Stimulated activated CD8-positive, alpha-beta memory T cell treated with anti-CD3 and anti-CD28 coated beads, Interleukin-7, amount 100 ng/mL, for 24 hours (primary cell): ENCODE results near the gene FEN1.

ENCODE experiments used
- DNase-seq: peaks from one replicate; pipeline ENCODE4 v3.0.0-alpha.2; 2020; ENCODE audit warnings: low read depth

FEN1 gene

GRCh38 chr11:61792310-61793082 lies at the start of gene FEN1, which contains the start of gene TMEM258:
Gene FEN1, plus strand, starts transcription at chr11:61792911. Its CDS starts 2,451 bp downstream, at chr11:61795362.
Gene TMEM258, minus strand, starts transcription at chr11:61792599. Its CDS starts 41 bp downstream, at chr11:61792558.
- peak; percentile 75 for DNase-seq

GRCh38 chr11:61743486-61744095 lies 49.1 kb upstream of the FEN1 start:
- DNase-seq = no peak

- DNase-seq = no peak
Observed at GRCh38 chr11:61744181-61744580, 48.5 kb upstream of the FEN1 start.

GRCh38 chr11:61744609-61745156 lies 48.0 kb upstream of the FEN1 start:
- DNase-seq = no peak

- no peak for DNase-seq
Observed at GRCh38 chr11:61745781-61746441, 46.8 kb upstream of the FEN1 start.

GRCh38 chr11:61746442-61747191 lies 46.1 kb upstream of the FEN1 start:
- DNase-seq = no peak

- DNase-seq = no peak
Observed at GRCh38 chr11:61747192-61747966, 45.3 kb upstream of the FEN1 start.

GRCh38 chr11:61747967-61748285 lies 44.8 kb upstream of the FEN1 start:
- DNase-seq = no peak

GRCh38 chr11:61749591-61750217 lies 43.0 kb upstream of the FEN1 start:
- DNase-seq = no peak

- DNase-seq = no peak
Observed at GRCh38 chr11:61750631-61751273, 42.0 kb upstream of the FEN1 start.

- no peak for DNase-seq
Observed at GRCh38 chr11:61751384-61751783, 41.3 kb upstream of the FEN1 start.

- DNase-seq = peak; percentile 26
Observed at GRCh38 chr11:61752117-61752924, 40.4 kb upstream of the FEN1 start, which contains the start of gene MYRF. Gene MYRF, plus strand, starts transcription at chr11:61752636. Its CDS starts 109 bp downstream, at chr11:61752745.

GRCh38 chr11:61752925-61753521 lies 39.7 kb upstream of the FEN1 start:
- DNase-seq = no peak

- no peak for DNase-seq
Observed at GRCh38 chr11:61753672-61754071, 39.0 kb upstream of the FEN1 start.

- no peak for DNase-seq
Observed at GRCh38 chr11:61754534-61755482, 37.9 kb upstream of the FEN1 start.

GRCh38 chr11:61756147-61756451 lies 36.6 kb upstream of the FEN1 start:
- DNase-seq = no peak

GRCh38 chr11:61756452-61757212 lies 36.1 kb upstream of the FEN1 start:
- no peak for DNase-seq
